Muscle layer of colon (tissue), 2 donors: ENCODE results near the gene ZNF714.

ENCODE experiments used
- H3K27ac ChIP-seq: one replicate; pipeline ENCODE4 v1.7.0; 2013; ENCODE audit warnings: low read depth, mild to moderate bottlenecking, low read length, moderate library complexity
- H3K27me3 ChIP-seq, 2 donors: one replicate each; pipeline ENCODE4 v1.7.0; 2013; ENCODE audit warnings: low read length in 2 of 2, mild to moderate bottlenecking in 2 of 2; ENCODE audit not compliant: insufficient read depth in 2 of 2, control insufficient read depth in 1 of 2
- H3K36me3 ChIP-seq: one replicate; pipeline ENCODE4 v1.7.0; 2013; ENCODE audit warnings: mild to moderate bottlenecking, low read length; ENCODE audit not compliant: insufficient read depth
- H3K4me1 ChIP-seq: one replicate; pipeline ENCODE4 v1.7.0; 2013; ENCODE audit warnings: mild to moderate bottlenecking, low read length; ENCODE audit not compliant: insufficient read depth
- H3K4me3 ChIP-seq, 2 donors: one replicate each; pipeline ENCODE4 v1.7.0; 2013; ENCODE audit warnings: low read length in 2 of 2, low read depth in 1 of 2, mild to moderate bottlenecking in 1 of 2, moderate library complexity in 1 of 2
- H3K9ac ChIP-seq: one replicate; pipeline ENCODE4 v1.7.0; 2013; ENCODE audit warnings: low read length
- H3K9me3 ChIP-seq: one replicate; pipeline ENCODE4 v1.7.0; 2013; ENCODE audit warnings: mild to moderate bottlenecking, low read length
- donor health status: abdominal sarcoma.
- donor health status: Adenocarcinoma of cecum.

ZNF714 gene

DNA sequence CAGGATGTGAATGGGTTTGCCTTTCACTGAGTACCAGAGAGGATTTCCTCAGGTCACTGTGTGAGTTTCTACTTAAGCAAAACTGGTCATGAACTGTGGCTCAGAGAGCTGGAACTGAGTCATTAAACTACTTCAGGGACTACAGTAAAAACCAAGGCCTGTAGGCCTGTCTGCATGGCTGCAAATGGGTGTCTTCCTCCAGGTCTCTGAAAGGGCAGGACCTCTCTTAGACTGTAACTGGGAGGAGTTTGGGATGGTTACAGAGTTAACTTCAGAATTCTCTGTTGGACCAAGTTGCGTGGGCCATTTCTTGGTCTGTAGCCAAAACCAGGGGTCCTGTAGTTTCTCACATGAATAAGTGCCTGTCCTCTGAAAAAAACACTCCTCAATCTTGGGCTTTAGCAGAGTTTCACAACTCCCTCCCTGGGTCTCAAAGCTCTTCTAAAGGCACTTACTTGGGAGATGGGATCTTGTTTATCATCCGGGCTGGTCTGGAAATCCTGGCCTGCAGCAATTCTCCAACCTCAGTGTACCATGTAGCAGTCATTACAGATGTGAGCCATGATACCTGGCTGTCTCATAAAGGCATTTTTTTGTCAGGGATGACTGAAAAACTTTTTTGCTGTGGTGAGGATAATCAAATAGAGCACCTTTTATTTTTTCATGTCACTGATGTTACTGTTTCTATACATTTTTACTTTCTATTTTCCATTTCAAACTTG lies 19.7 kb downstream of the ZNF714 start:
- Histone ChIP-seq H3K9ac (no peak overlapping the region), H3K4me3 (no peak overlapping the region), H3K36me3 (no peaks in the 10 kb centered on the region), H3K27ac (no peak overlapping the region), H3K27me3 (no peaks in the 10 kb centered on the region), H3K4me1 (no peaks in the 10 kb centered on the region), H3K9me3 (no peaks in the 10 kb centered on the region)

DNA sequence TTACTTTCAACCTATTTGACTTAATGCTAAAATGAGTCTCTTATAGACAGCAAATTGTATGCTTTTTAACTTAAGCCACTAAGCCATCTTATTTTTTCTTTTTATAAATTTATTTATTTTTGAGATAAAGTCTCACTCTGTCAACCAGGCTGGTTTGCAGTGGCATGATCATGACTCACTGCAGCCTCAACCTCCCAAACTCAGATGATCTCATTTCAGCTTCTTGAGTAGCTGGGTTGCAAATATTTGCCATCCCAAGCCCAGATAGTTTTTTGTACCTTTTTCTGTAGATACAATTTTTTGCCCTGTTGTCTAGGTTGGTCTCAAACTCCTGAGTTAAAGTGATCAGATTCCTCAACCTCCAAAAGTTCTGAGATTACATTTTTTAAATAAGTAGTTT lies 27.1 kb downstream of the ZNF714 start:
- H3K27ac ChIP-seq = no peak overlapping the region
- H3K36me3 ChIP-seq = no peaks in the 10 kb centered on the region
- H3K27me3 ChIP-seq = no peaks in the 10 kb centered on the region
- no peak overlapping the region for H3K9ac ChIP-seq
- no peaks in the 10 kb centered on the region for H3K9me3 ChIP-seq
- no peak overlapping the region for H3K4me3 ChIP-seq
- no peaks in the 10 kb centered on the region for H3K4me1 ChIP-seq

DNA sequence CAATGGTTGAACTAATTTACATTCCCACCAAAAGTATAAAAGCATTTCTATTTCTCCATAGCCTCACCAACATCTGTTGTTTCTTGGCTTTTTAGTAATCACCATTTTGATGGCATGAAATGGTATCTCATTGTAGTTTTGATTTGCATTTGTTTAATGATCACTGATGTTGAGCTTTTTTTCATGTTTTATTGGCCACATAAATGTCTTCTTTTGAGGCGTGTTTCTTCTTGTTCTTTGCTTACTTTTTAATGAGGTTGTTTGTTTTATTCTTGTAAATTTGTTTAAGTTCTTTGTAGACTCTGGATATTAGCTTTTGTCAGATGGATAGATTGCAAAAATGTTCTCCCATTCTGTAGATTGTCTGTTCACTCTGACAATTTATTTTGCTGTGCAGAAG lies 28.2 kb downstream of the ZNF714 start:
- H3K4me3 ChIP-seq = no peak overlapping the region
- no peaks in the 10 kb centered on the region for H3K27me3 ChIP-seq
- no peak overlapping the region for H3K27ac ChIP-seq
- no peaks in the 10 kb centered on the region for H3K36me3 ChIP-seq
- no peaks in the 10 kb centered on the region for H3K4me1 ChIP-seq
- H3K9me3 ChIP-seq = no peaks in the 10 kb centered on the region
- no peak overlapping the region for H3K9ac ChIP-seq

DNA sequence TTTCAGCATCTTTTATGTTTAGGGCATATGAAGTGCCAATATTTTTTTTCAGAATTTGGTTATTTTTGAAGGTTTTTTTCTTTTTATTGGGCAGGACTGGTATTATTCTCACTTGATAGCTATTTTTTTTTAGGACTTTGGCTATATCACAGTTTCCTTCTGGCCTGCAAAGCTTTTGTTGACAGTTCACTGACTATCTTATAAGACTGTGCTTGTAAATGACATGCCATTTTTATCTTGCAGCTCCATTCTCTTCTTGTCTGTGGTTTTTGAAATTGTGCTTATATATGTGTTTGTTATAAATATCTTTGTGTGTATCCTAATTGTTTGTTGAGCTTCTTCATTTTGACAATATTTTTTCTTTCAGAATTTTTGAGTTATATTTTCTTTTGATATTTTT lies 33.4 kb downstream of the ZNF714 start:
- Histone ChIP-seq H3K4me3 (no peak overlapping the region), H3K27me3 (no peaks in the 10 kb centered on the region), H3K4me1 (no peaks in the 10 kb centered on the region), H3K9me3 (no peaks in the 10 kb centered on the region), H3K36me3 (no peaks in the 10 kb centered on the region), H3K27ac (no peak overlapping the region), H3K9ac (no peak overlapping the region)

DNA sequence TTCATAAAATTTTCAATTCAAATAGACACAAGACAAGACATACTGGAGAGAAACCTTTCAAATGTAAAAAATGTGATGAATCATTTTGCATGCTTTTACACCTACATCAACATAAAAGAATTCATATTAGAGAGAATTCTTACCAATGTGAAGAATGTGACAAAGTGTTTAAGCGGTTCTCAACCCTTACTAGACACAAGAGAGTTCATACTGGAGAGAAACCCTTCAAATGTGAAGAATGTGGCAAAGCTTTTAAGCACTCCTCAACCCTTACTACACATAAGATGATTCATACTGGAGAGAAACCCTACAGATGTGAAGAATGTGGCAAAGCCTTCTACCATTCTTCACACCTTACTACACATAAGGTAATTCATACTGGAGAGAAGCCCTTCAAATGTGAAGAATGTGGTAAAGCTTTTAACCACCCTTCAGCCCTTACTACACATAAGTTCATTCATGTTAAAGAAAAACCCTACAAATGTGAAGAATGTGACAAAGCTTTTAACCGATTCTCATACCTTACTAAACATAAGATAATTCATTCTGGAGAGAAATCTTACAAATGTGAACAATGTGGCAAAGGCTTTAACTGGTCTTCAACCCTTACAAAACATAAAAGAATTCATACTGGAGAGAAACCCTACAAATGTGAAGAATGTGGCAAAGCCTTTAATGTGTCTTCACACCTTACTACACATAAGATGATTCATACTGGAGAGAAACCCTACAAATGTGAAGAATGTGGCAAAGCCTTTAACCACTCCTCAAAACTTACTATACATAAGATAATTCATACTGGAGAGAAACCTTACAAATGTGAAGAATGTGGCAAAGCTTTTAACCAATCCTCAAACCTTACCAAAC lies 35.3 kb downstream of the ZNF714 start:
- no peak overlapping the region for H3K27ac ChIP-seq
- no peaks in the 10 kb centered on the region for H3K4me1 ChIP-seq
- no peak overlapping the region for H3K4me3 ChIP-seq
- no peaks in the 10 kb centered on the region for H3K9me3 ChIP-seq
- H3K27me3 ChIP-seq = no peaks in the 10 kb centered on the region
- no peak overlapping the region for H3K9ac ChIP-seq
- no peaks in the 10 kb centered on the region for H3K36me3 ChIP-seq

DNA sequence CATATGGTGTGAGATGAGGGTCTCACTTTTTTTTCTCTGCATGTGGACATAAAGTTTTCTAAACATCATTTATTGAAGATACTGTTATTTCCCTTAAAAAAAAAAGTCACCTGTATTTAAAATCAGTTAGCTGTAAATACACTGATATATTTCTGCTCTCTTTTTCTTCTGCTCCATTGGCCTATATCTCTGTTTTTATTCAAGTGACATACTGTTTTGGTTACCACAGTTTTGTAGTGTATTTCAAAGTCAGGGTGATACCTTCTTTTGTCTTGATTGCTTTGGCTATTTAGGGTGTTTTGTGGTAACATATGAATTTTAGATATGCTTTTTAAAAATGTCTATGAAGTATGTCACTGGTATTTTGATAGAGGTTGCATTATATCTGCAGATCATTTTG lies 44.1 kb downstream of the ZNF714 start:
- H3K9me3 ChIP-seq = no peaks in the 10 kb centered on the region
- H3K4me3 ChIP-seq = no peak overlapping the region
- H3K27me3 ChIP-seq = no peaks in the 10 kb centered on the region
- H3K9ac ChIP-seq = no peak overlapping the region
- no peak overlapping the region for H3K27ac ChIP-seq
- H3K4me1 ChIP-seq = no peaks in the 10 kb centered on the region
- H3K36me3 ChIP-seq = no peaks in the 10 kb centered on the region

DNA sequence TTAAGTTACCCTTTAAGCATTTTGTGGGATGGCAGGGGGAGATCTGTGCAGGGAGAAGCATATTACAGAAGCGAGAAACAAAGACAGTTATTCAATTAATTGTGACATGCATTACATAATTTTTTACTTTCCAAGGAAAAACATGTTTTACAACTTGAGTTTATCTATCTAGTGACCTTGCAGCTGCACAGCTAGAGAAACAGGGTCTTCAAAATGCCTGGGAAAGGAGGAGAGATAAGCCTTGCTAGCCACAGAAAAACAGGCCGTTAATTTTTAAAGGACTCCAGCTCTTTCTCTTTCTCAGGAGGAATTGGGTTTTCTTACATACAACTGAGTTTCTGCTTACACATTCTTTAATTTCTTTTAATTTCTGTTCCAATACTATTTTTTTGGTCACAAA lies 45.0 kb downstream of the ZNF714 start:
- no peak overlapping the region for H3K4me3 ChIP-seq
- H3K27me3 ChIP-seq = no peaks in the 10 kb centered on the region
- H3K27ac ChIP-seq = no peak overlapping the region
- no peaks in the 10 kb centered on the region for H3K36me3 ChIP-seq
- no peak overlapping the region for H3K9ac ChIP-seq
- H3K9me3 ChIP-seq = no peaks in the 10 kb centered on the region
- H3K4me1 ChIP-seq = no peaks in the 10 kb centered on the region

DNA sequence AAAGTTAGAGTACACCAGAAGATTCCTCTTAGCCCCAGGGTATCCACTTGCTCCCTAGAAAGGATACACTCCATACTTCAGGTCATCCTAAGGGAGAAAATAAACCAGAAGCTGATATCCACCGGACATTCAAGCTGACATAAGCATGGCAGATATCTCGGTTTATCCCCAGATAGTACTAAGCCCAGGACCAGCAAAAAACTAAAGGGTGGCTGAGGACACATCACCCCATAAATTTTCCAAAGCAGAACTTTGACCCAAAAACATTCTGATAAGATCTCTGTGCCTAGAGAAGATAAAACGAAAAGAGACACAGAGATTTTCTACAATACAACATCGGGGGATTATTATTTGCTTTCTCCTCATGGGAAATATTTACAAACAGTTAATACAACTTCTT lies 45.9 kb downstream of the ZNF714 start:
- Histone ChIP-seq H3K9me3 (no peaks in the 10 kb centered on the region), H3K36me3 (no peaks in the 10 kb centered on the region), H3K27ac (no peak overlapping the region), H3K4me3 (no peak overlapping the region), H3K4me1 (no peaks in the 10 kb centered on the region), H3K9ac (no peak overlapping the region), H3K27me3 (no peaks in the 10 kb centered on the region)

DNA sequence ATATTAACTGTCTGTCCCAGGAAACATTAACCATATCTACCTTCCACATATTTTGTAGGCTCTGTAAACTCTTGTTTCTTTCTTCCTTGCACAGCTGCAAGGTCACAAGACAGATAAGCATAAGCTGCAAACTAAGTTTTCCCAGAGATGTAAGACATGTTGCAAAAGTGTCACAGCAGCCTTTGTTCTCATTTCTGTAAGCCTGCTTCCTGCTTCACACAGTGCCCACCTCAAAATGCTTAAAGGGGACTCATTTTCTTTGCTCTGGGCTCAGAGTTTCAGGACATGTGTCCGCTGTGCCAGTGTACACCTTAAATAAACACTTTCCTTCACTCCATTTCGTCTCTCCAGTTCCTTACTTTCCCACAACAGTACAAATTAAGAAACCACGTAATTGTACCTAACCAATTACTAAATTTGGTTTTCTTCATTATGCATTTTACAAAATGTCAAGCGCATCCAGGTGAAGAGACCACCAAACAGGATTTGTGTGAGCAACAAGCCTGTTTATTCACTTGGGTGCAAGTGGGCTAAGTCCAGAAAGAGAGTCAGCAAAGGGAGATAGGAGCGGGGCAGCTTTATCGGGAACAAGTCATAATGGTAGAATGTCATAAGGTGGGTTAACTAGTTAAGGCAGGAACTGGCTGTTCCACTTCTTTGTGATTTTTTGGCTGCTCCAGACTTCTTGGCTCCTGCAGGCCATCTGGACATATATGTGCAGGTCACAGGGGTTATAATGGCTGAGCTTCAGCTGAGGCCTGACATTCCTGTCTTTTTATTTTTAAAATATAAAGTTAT lies 47.1 kb downstream of the ZNF714 start:
- Histone ChIP-seq H3K4me3 (no peak overlapping the region), H3K27ac (no peak overlapping the region), H3K9me3 (no peaks in the 10 kb centered on the region), H3K9ac (no peak overlapping the region), H3K27me3 (no peaks in the 10 kb centered on the region), H3K4me1 (no peaks in the 10 kb centered on the region), H3K36me3 (no peaks in the 10 kb centered on the region)

DNA sequence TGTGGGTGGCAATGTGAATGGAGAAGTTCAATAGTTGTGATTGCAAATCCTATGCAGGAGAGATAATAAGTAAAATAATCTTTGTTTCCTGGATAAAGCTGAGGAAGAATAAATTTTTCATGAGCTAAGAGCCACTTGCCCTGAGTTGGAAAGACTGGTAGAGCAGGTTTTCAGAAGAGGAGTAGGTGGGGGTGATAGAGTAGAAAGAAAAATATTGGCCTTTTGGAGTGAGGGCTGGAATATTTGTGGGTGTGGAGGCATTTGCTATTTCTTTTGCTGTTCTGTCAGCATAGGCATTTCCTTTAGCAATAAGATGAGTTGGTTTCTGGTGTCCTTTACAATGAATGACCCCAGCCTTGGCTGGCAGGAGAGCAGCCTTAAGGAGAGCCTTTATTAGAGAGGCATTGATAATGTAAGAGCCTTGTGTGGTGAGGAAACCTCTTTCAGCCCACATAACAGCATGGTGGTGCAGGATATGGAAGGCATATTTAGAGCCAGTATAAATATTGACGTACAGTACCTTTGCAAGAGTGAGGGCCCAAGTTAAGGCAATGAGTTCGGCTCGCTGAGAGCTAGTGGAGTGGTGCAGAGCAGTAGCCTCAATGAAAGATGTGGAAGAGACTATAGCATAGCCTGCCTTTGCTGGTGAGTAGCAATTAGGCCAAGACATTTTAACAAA lies 48.2 kb downstream of the ZNF714 start:
- H3K9me3 ChIP-seq = no peaks in the 10 kb centered on the region
- H3K4me1 ChIP-seq = no peaks in the 10 kb centered on the region
- no peaks in the 10 kb centered on the region for H3K27me3 ChIP-seq
- no peak overlapping the region for H3K9ac ChIP-seq
- H3K36me3 ChIP-seq = no peaks in the 10 kb centered on the region
- H3K4me3 ChIP-seq = no peak overlapping the region
- no peak overlapping the region for H3K27ac ChIP-seq

DNA sequence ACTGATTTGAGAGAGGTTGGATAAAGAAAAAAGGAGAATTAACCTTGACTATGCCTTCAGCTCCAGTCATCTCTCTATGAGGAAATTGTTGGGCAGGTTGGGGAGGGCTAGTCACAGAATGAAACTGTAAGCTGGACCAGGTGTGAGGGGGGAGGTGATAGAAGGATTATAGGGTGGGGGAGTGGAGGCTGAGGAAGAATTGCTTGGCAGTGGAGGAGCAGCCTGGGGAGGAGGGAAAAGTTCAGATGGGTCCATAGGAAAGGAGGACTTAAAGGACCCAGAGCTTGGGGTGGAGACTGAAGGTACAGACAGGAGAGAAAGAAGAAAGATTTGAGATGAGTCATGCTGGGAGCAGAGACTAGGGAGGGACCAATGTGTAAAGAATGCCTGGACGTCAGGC lies 51.6 kb downstream of the ZNF714 start:
- no peaks in the 10 kb centered on the region for H3K27me3 ChIP-seq
- no peaks in the 10 kb centered on the region for H3K36me3 ChIP-seq
- H3K9me3 ChIP-seq = no peaks in the 10 kb centered on the region
- H3K4me1 ChIP-seq = no peaks in the 10 kb centered on the region
- no peak overlapping the region for H3K27ac ChIP-seq
- no peak overlapping the region for H3K9ac ChIP-seq
- no peak overlapping the region for H3K4me3 ChIP-seq
